ENCODE data around the gene ZNF440. TPM values are rescaled to one million over a fixed set of nuclear protein-coding genes. Genes with fewer than 3 reads are reported as not detected.
A peak's percentile ranks its signal among the peaks of the same experiment; 100 is the strongest.
"Not testable (repeated sequence)": the region's sequence is repeated elsewhere in the genome, so short reads cannot be mapped to it uniquely, and the experiment has no call there.

The ZNF440 gene
- polyA plus RNA-seq (ENCODE audit: insufficient read length in 10 of 10), result 1 to 10 TPM; 3.1 to 8.8 (median 6.0) TPM
- long read RNA-seq, donor 1, full-length matches to known transcripts, result 1 of 1 reads
- long read RNA-seq, donor 1, partial matches to known transcripts, result 0 of 1 reads
- long read RNA-seq, donor 1, other reads (novel, unspliced or antisense), result 0 of 1 reads
- long read RNA-seq, donor 2, full-length matches to known transcripts, result 1 of 1 reads
- long read RNA-seq, donor 2, partial matches to known transcripts, result 0 of 1 reads
- long read RNA-seq, donor 2, other reads (novel, unspliced or antisense), result 0 of 1 reads
- long read RNA-seq, donor 3, result 0 reads
- long read RNA-seq, donor 4, result 0 reads
- long read RNA-seq, donor 5, result 0 reads
- long read RNA-seq, donor 6, full-length matches to known transcripts, result 3 of 3 reads
- long read RNA-seq, donor 6, partial matches to known transcripts, result 0 of 3 reads
- long read RNA-seq, donor 6, other reads (novel, unspliced or antisense), result 0 of 3 reads
- long read RNA-seq, donor 7, partial matches to known transcripts, result 0 of 1 reads
- long read RNA-seq, donor 7, other reads (novel, unspliced or antisense), result 0 of 1 reads
- long read RNA-seq, donor 8, full-length matches to known transcripts, result 1 of 1 reads
- long read RNA-seq, donor 8, partial matches to known transcripts, result 0 of 1 reads
- long read RNA-seq, donor 8, other reads (novel, unspliced or antisense), result 0 of 1 reads
- long read RNA-seq, donor 9, result 0 reads

DNA sequence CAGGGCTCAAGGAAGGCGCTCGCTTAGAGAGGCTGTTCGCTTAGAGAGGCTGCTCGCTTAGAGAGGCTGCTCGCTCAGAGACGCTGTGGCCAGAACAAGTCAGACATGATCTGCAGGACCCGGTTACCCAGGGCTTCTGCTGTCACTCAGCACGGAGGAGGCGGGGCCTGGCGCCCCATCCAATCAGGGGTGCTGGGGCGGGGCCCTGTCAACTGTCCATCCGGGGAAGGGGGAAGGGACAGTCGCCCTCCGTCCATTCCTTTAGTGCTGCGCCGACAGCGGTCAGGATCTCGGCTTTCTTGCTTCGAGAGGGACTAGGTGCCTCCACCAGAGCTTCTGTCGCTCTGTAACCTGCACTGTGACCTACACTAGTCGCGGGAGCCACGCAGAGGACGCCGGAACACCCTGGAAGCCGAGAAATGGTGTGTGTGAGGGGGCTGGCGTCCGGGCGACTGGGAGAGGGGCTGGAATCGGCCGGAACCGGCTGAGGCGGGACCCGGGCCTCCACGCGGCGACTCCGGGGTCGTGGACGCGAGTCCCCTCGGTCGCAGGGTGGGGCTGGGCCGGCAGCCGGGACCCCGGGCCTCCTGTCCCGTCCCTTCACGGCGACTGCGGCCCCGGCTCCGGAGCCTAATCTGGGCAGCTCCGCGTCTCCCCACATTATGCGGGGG, at the start of gene ZNF440:
Gene ZNF440 (plus strand): TSS at position 245 of the 671 bp plus-strand sequence. CDS start 175 bp downstream, at position 420.
- DNase-seq, result peak; percentile 94 to 98 (median 97)

- DNase-seq, result peak; percentile 96 to 98 (median 96)
Observed at GRCh38 chr19:11766597-11767591, 47.2 kb upstream of the ZNF440 start, which contains the start of gene ZNF441. TSS of gene ZNF441 (plus strand) at chr19:11767000. CDS start at chr19:11767194, 194 bp downstream.

GRCh38 chr19:11767633-11768133, 46.4 kb upstream of the ZNF440 start:
- peak; percentile 8 to 71 (median 24) for DNase-seq

DNA sequence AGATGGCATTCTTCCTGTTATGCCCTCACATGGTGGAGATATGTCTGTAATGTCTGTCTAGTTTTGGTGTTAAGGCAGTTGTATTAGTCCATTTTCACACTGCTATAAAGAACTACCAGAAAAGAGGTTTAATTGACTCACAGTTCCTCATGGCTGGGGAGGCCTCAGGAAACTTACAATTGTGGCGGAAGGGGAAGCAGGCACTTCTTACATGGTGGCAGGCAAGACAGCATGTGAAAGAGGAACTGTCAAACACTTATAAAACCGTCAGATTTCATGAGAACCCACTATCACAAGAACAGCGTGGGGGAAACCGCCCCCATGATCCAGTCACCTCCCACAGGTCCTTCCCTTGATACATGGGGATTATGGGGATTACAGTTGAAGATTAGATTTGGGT, 44.1 kb upstream of the ZNF440 start:
- no peak for DNase-seq

- not testable (repeated sequence) for DNase-seq
Observed at GRCh38 chr19:11771520-11771919, 42.6 kb upstream of the ZNF440 start.

DNA sequence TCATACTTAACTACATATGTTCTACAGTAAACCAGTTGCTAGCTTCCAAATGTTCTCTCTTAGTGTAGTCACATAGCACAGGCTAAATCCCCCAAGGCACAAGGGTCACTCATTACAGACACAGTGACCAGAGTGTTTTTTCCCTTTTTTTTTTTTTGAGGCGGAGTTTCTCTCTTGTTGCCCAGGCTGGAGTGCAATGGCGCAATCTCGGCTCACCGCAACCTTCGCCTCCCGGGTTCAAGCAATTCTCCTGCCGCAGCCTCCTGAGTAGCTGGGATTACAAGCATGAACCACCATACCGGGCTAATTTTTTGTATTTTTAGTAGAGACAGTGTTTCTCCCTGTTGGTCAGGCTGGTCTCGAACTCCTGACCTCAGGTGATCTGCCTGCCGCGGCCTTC, 37.4 kb upstream of the ZNF440 start:
- not testable (repeated sequence) for DNase-seq

DNA sequence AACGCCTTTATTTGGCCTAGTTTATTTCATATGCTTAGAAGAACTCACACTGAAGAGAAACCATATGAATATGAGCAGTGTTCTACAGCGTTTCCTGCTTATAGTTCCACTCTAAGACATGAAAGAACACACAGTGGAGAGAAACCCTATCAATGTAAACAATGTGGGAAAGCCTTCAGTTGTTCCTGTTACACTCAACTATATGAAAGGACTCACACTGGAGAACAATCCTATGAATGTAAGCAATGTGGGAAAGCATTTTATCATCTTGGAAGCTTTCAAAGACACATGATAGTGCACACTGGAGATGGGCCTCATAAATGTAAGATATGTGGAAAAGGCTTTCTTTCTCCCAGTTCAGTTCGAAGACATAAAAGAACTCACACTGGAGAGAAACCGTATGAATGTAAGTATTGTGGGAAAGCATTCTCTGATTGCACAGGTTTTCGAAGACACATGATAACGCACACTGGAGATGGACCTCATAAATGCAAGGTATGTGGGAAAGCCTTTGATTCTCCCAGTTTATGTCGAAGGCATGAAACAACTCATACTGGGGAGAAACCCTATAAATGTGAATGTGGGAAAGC, 33.5 kb upstream of the ZNF440 start:
- DNase-seq, result no peak

- no peak for DNase-seq
Observed at GRCh38 chr19:11781295-11782057, 32.6 kb upstream of the ZNF440 start.

DNA sequence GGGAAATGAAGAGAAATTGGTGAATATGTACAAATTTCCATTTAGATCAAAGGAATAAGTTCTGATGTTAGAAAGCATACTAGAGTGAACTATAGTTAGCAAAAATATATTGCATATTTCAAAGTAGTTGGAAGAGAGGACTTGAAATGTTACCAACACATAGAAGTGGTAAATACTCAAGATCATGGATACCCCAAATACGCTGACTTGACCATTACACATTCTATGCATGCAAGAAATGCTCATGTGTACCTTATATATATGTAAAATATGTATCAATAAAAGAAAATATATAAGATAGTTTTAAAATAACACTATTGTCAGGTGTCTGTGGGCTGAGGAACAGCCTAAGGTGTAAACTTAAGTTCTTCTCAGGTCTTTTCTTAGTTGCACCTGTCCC, 30.3 kb upstream of the ZNF440 start:
- DNase-seq, result no peak

DNA sequence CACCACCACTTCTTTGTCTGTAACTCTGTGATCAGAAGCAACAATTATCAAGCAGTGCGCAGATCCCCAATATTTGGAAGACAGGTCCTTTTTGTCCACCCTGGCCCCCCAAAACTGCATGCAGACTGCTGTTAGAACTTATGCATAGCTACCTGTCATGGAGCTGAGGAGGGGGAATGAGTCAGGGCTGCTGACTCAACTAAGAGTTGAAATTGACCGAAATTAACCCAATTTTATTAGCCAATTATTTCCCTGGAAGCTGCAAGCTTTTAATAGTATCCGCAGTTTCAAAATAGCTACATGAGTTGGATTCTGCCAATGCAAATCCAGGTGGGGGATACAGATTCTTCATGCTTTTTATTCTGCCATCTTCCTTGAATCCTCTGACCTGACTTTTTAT, 29.7 kb upstream of the ZNF440 start:
- DNase-seq, result no peak

DNA sequence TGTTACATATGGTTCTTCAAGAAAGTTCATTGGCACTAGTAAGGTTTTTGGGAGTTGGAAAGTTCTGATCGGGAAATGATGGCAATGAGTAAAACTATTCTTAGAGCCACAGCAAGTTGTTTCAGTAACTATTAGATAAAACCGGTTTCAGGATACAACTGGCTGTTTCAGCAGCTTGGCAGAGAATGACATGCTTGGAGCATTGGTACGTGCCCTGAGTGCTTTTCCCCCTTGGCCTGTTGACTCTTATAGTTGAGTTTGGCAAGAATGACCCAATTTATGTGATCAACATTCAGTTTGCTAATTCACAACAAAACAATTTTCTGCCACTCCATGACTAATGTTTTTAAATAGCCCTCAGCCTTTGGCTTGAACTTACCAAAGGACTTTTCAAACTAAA, 26.5 kb upstream of the ZNF440 start:
- DNase-seq, result no peak

DNA sequence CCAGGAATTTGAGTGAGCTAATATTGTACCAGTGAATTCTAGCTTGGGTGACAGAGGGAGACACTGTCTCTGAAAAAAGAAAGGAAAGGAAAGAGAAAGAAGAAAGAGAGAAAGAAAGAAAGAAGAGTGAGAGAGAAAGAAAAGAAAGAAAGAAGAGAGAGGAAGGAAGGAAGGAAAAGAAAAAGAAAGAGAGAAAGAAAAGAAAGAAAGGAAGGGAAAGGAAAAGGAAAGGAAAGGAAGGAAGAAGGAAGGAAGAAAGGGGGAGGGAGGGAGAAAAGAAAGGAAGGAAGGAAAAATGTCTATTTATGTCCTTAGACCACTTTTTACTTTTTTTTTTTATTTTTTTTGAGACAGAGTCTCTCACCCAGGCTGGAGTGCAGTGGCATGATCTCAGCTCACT, 21.1 kb upstream of the ZNF440 start:
- DNase-seq, result no peak

DNA sequence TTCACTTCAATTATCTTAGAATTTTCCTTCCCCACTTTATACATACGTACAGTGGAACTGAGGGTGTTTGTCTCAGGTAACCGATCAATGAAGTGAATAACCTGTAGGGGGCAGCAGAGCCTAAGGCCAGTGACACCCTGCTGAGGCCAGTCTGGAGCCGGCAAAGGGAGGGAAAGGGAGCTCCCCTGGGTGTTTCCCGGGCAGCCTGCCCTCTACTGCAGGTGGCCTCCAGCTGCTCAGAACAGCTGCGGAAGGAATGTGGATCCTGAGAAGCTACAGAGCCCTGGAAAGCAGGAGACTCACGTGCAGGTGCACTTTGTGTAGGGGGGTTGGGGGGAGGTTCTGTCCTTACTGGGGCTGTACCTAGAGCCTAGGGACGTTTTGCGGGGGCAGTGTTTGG, 16.6 kb upstream of the ZNF440 start:
- peak; percentile 85 to 91 (median 87) for DNase-seq

GRCh38 chr19:11798391-11799330, 15.4 kb upstream of the ZNF440 start, which contains the start of gene ZNF491:
TSS of gene ZNF491 (plus strand) at chr19:11798523. CDS start at chr19:11805954, 7,431 bp downstream.
- DNase-seq, result peak; percentile 88 to 93 (median 89)

GRCh38 chr19:11806354-11807098, 7.5 kb upstream of the ZNF440 start:
- DNase-seq, result no peak

DNA sequence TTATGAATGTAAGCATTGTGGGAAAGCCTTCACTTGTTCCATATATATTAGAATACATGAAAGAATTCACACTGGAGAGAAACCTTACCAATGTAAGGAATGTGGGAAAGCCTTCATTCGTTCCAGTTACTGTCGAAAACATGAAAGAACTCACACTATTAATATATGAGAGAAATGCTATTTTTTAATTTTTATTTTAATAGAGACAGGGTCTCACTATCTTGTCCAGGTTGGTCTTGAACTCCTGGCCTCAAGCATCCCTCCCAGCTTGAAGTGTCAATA, 7.0 kb upstream of the ZNF440 start:
- no peak for DNase-seq

DNA sequence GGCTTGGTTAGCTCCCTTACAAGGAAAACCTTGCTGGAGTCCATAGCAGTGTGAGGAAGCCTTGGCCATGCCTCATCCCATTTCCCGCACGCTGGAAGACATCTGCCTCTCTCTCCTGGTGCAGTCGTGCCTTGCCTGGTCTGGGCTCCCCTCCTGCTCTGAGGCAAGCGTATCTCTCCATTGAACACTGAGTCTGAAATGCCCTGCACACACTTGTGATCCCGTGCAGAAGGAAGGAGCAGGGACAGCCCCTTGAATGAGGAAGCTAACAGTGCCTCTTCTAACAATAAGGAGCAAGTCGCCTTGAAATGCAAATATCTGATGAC, 407 bp upstream of the ZNF440 start:
- DNase-seq, result no peak

- peak in 1 of 3 donors; percentile 12 for DNase-seq
Observed at GRCh38 chr19:11814700-11815035, 595 bp downstream of the ZNF440 start.

Data from muscle of back (tissue), 13 donors.